Heart left ventricle (tissue), 16 donors: Measurements from ENCODE around the gene GALNT18. TPM values are rescaled to one million over a fixed set of nuclear protein-coding genes. Genes with fewer than 3 reads are reported as not detected.

Experiments
- ATAC-seq, 4 donors: fragments of 200-7000 bp; cut with Tn5 transposase; one replicate each; pipeline ENCODE4 v1.9.1; 2020 to 2022; ENCODE audit warnings: moderate library complexity in 4 of 4, mild to moderate bottlenecking in 3 of 4, moderate number of reproducible peaks in 1 of 4
- DNase-seq, 5 donors: peaks; one replicate each; pipeline ENCODE4 v3.0.0-alpha.2; 2020
- H3K27ac ChIP-seq, 12 donors: fragments of 200-600 bp; sonication (generic) in 4 of 12; one replicate each; pipeline versions ENCODE4 v1.5.0 to v1.8.0; 2016 to 2022; ENCODE audit warnings: mild to moderate bottlenecking in 2 of 12
- H3K27me3 ChIP-seq, 9 donors: fragments of 200-600 bp; sonication (generic) in 2 of 9; one replicate each; pipeline versions ENCODE4 v1.5.1 to v1.8.0; 2016 to 2022; ENCODE audit warnings: mild to moderate bottlenecking in 3 of 9
- H3K36me3 ChIP-seq, 9 donors: fragments of 200-600 bp; sonication (generic) in 2 of 9; one replicate each; pipeline versions ENCODE4 v1.5.0 to v1.8.0; 2018 to 2022; ENCODE audit warnings: mild to moderate bottlenecking in 2 of 9
- H3K4me1 ChIP-seq, 12 donors: fragments of 200-600 bp; sonication (generic) in 4 of 12; one replicate each; pipeline versions ENCODE4 v1.5.0 to v1.8.0; 2016 to 2022; ENCODE audit warnings: mild to moderate bottlenecking in 3 of 12
- H3K4me3 ChIP-seq, 12 donors: fragments of 200-600 bp; sonication (generic) in 4 of 12; one replicate each; pipeline versions ENCODE4 v1.5.0 to v1.8.0; 2017 to 2022; ENCODE audit warnings: mild to moderate bottlenecking in 9 of 12, moderate library complexity in 4 of 12
- H3K9me3 ChIP-seq, 12 donors: fragments of 200-600 bp; sonication (generic) in 4 of 12; one replicate each; pipeline versions ENCODE4 v1.5.0 to v1.8.0; 2016 to 2022; ENCODE audit warnings: mild to moderate bottlenecking in 1 of 12
- POLR2A ChIP-seq, 2 donors: fragments of 450-650 bp; IDR thresholded peaks; one replicate each; pipeline ENCODE4 v1.6.1; 2017; ENCODE audit warnings: antibody characterized with exemption in 2 of 2, mild to moderate bottlenecking in 2 of 2, moderate library complexity in 2 of 2
- WGBS, 4 donors: extraction: QIAGEN DNeasy Blood & Tissue Kit in 2 of 4; methylation state at CpG; one replicate each; pipeline versions ENCODE4 v1.1.5 to v1.1.7; 2013 to 2018; 5-methylcytosine and 5-hydroxymethylcytosine counted together
- intact Hi-C, 10 donors: fragments of 100-400 bp; cut with DNase I; formaldehyde crosslinking; loops; one replicate each; pipeline versions ENCODE4 v1.11.1 to v1.14.2; 2022
- polyA plus RNA-seq, 2 donors: library from polyadenylated mRNA; stranded (reverse); fragments of 200-250 nt; gene quantifications; one replicate each; pipeline ENCODE4 v1.2.3, GENCODE V29; 2013
- total RNA-seq, 9 donors: library from RNA; depleted of rRNA in 2 of 9; stranded (reverse); fragments of >200 nt in 2 of 9; fragmentation: NEBNext Ultra II Directional in 3 of 9; extraction: Animal tissue kit (Norgen Biotek cat#: 25700) in 3 of 9; gene quantifications; one replicate each; pipeline versions ENCODE4 v1.1.0 to v1.2.4, GENCODE V29; 2016 to 2023
- TF ChIP-seq, protein P1 (sequence below), 12 donors: fragments of 200-600 bp; sonication (generic) in 4 of 12; IDR thresholded peaks; one replicate each; pipeline versions ENCODE4 v1.5.0 to v1.8.0; 2018 to 2022; ENCODE audit warnings: antibody characterized with exemption in 12 of 12, mild to moderate bottlenecking in 5 of 12
- donor health status: ischemic (EF 13 %, LVEDD 7.1; RV severe dilation, severe dysfunction).
- donor health status: healthy with polysubstance abuse.
- donor health status: DM: no; HTN: yes; CAD: no.
- donor health status: DM: no; HTN: no; CAD: no.
- donor health status: ischemic (EF 25% LVEDD 6.9; RV normal size, moderate dysfunction).
- donor health status: ischemic (EF 25% LVEDD 5.7; RV mildly dilated, moderate dysfunction).
- donor health status: healthy.
- donor health status: DM: yes; HTN: yes; CAD: no.
- donor health status: ischemic (EF 35%, LVEDD 5.7; RV mildly dilated, moderate dysfunction).
- donor health status: nonischemic (EF 11% LVEDD 7.7; RV severe dilation, severe dysfunction).
- donor health status: DM: yes; HTN: yes; CAD: no.
- donor health status: PGD.
- donor health status: ischemic (EF 29% LVEDD 5.4; RV normal size, mild dysfunction).
- donor health status: nonischemic (EF 23%, LVEDD 6.1; RV moderate dilation, normal function).

GALNT18 gene
- total and polyA plus RNA-seq, 11 donors = 9.0 to 31.8 (median 17.3) TPM

DNA sequence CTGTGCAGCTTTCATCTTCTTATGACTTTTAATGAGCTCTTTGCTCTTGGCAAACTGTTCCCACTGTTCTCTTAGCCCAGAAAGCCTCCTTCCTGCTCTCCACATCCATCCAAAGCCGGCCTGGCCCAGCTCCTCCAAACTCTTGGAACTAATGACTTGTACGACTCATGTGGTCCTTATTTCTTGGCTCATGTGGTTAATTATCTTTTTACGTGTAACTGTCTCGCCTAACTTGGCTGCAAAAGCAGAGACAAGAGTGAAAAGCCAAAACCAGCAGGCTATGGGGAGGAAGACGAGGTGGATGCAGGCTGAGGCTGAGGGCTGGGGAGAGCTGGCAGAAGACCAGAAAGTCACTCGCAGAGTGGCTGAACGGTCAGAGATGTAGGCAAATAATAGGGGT, 274.2 kb downstream of the GALNT18 start:
- ATAC-seq (peak in 3 of 4 donors; percentile 38 to 47 (median 43)), DNase-seq (peak in 4 of 5 donors; percentile 42 to 68 (median 50))
- H3K4me3 ChIP-seq = no peak overlapping the region
- H3K4me1 ChIP-seq = peaks cover 0 to 49% (median 32%) of the 10 kb centered on the region in 12 donors
- intact Hi-C loops = loop anchor here in 1 of 10 donors (10.0 kb wide), 1 partner anchor 437 kb away; no protein-coding TSS in a partner anchor
- H3K27me3 ChIP-seq = no peaks in the 10 kb centered on the region
- H3K9me3 ChIP-seq = no peaks in the 10 kb centered on the region
- peaks cover 0 to under 1% (median 0%) of the 10 kb centered on the region in 9 donors for H3K36me3 ChIP-seq
- no peak overlapping the region for H3K27ac ChIP-seq
- WGBS, 4 donors = 36 to 52% (median 43%) methylated on average over 7 of the region's 7 CpGs
- TF ChIP-seq, protein P1, sequence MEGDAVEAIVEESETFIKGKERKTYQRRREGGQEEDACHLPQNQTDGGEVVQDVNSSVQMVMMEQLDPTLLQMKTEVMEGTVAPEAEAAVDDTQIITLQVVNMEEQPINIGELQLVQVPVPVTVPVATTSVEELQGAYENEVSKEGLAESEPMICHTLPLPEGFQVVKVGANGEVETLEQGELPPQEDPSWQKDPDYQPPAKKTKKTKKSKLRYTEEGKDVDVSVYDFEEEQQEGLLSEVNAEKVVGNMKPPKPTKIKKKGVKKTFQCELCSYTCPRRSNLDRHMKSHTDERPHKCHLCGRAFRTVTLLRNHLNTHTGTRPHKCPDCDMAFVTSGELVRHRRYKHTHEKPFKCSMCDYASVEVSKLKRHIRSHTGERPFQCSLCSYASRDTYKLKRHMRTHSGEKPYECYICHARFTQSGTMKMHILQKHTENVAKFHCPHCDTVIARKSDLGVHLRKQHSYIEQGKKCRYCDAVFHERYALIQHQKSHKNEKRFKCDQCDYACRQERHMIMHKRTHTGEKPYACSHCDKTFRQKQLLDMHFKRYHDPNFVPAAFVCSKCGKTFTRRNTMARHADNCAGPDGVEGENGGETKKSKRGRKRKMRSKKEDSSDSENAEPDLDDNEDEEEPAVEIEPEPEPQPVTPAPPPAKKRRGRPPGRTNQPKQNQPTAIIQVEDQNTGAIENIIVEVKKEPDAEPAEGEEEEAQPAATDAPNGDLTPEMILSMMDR (IDR thresholded peaks at IDR 0.05) = no peak
- no peak for TF ChIP-seq POLR2A (IDR thresholded peaks at IDR 0.05)

DNA sequence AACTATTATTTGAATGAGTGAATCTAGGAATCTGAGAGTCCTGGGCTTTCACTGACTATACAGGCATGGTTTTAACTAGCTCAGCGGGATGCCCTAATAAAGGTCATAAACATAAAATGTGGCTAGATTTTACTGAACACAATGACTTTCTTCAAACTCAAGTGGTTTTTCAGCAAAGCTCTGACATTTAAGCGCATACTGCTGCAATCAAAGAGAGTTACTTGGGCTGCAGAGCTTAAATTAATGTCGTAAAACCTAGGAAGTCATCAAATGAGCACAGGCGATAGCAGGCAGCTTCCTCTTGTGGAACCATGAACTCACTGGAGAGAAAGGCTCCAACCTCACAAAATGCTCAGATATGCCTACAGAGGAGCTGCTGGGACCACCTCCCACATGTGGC, 275.5 kb downstream of the GALNT18 start:
- no peaks in the 10 kb centered on the region for H3K27me3 ChIP-seq
- H3K27ac ChIP-seq = no peak overlapping the region
- 90 to 95% (median 93%) methylated on average over 4 of the region's 4 CpGs for WGBS, 4 donors
- intact Hi-C loops = loop anchor here in 1 of 10 donors (10.0 kb wide), 1 partner anchor 438 kb away; no protein-coding TSS in a partner anchor
- peaks cover 0 to 46% (median 32%) of the 10 kb centered on the region in 12 donors for H3K4me1 ChIP-seq
- H3K9me3 ChIP-seq = no peaks in the 10 kb centered on the region
- no peak for ATAC-seq
- no peak for DNase-seq
- H3K36me3 ChIP-seq = peaks cover 0 to 8% (median 0%) of the 10 kb centered on the region in 9 donors
- H3K4me3 ChIP-seq = no peak overlapping the region
- no peak for TF ChIP-seq POLR2A (IDR thresholded peaks at IDR 0.05)
- TF ChIP-seq, protein P1 (IDR thresholded peaks at IDR 0.05) = no peak

DNA sequence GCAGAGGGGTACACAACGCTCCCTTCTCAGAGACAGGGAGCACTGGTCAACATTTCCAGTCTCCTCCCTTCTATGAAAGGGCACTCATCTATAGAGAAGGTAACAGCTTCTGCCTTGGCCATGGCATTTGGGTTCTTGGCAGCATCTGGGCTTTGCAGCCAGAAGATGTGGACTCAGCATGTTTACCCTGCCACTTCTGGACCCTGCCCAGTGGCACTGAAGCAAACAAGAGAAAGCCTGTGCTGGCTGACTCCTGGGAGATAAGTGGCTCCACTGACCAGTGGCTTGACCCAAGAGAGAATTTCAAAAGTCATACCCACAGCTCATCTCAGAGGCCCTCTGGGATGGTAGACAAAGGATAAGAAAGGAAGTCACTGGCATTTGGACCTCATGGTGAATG, 276.7 kb downstream of the GALNT18 start:
- Histone ChIP-seq H3K27ac (no peak overlapping the region), H3K4me1 (peaks cover 0 to 34% (median 21%) of the 10 kb centered on the region in 12 donors), H3K9me3 (no peaks in the 10 kb centered on the region), H3K4me3 (no peak overlapping the region), H3K27me3 (no peaks in the 10 kb centered on the region), H3K36me3 (peaks cover 0 to 8% (median 0%) of the 10 kb centered on the region in 9 donors)
- TF ChIP-seq, protein P1 (IDR thresholded peaks at IDR 0.05) = no peak
- no peak for TF ChIP-seq POLR2A (IDR thresholded peaks at IDR 0.05)
- intact Hi-C loops = loop anchor here in 1 of 10 donors (10.0 kb wide), 1 partner anchor 440 kb away; no protein-coding TSS in a partner anchor
- DNase-seq = no peak
- WGBS, 4 donors = 97 to 100% (median 100%) methylated on average over 1 of the region's 1 CpG
- no peak for ATAC-seq

DNA sequence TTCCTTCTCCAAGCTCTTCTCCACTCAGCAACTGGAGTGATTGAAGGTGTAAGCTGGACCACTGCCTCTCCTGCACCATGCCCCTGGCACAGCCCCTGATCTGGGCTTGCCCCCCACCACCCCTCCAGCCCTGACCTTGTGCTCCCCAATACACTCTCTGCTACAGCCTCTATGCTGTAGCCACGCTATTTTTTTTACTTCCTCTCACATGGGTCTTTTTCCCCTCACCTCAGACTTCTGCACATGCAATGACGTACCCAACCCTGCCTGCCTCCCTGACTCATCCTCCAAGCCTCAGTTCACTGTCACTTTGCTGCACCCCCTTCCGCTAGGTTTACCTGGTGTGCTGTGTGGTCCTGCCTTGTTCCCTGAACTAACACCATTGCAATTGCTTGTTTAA, 277.8 kb downstream of the GALNT18 start:
- H3K36me3 ChIP-seq = peaks cover 0 to 16% (median 0%) of the 10 kb centered on the region in 9 donors
- no peak overlapping the region for H3K27ac ChIP-seq
- 78 to 92% (median 91%) methylated on average over 3 of the region's 3 CpGs for WGBS, 4 donors
- no peaks in the 10 kb centered on the region for H3K9me3 ChIP-seq
- no peaks in the 10 kb centered on the region for H3K27me3 ChIP-seq
- H3K4me1 ChIP-seq = peaks cover 0 to 23% (median 13%) of the 10 kb centered on the region in 12 donors
- DNase-seq (no peak), ATAC-seq (no peak)
- no peak overlapping the region for H3K4me3 ChIP-seq
- intact Hi-C loops = loop anchor here in 1 of 10 donors (10.0 kb wide), 1 partner anchor 441 kb away; no protein-coding TSS in a partner anchor
- TF ChIP-seq POLR2A (IDR thresholded peaks at IDR 0.05) = no peak
- TF ChIP-seq, protein P1 (IDR thresholded peaks at IDR 0.05) = no peak
